ENCODE results near the gene SLC25A38.

- TF ChIP-seq EGR1 (conservative IDR thresholded peaks at IDR 0.05) (no peak), TCF7 (IDR thresholded peaks at IDR 0.05; ENCODE audit: borderline replicate concordance) (no peak), TARDBP (IDR thresholded peaks at IDR 0.05) (no peak), TEAD1 (CRISPR knock-in tag; IDR thresholded peaks at IDR 0.05) (no peak), CREB1 (IDR thresholded peaks at IDR 0.05) (no peak), CREB1 (CRISPR knock-in tag; IDR thresholded peaks at IDR 0.05) (no peak), PRPF4 (IDR thresholded peaks at IDR 0.05; ENCODE audit: insufficient read depth, low read depth, low read length, poor library complexity, severe bottlenecking) (no peak), BRCA1 (IDR thresholded peaks at IDR 0.05) (no peak), BRCA1 (CRISPR knock-in tag; IDR thresholded peaks at IDR 0.05) (no peak), SMAD4 (CRISPR knock-in tag; conservative IDR thresholded peaks at IDR 0.05) (no peak), ETS2 (tag; IDR thresholded peaks at IDR 0.05; ENCODE audit: borderline replicate concordance, poor library complexity, severe bottlenecking) (no peak), SRSF3 (IDR thresholded peaks at IDR 0.05; ENCODE audit: insufficient read depth, low read length) (no peak)
Measured at GRCh38 chr3:39440316-39440715, 57.1 kb downstream of the SLC25A38 start.

All from K562 (cell line).